GM18498 (cell line): ENCODE measurements around the gene IARS2.
A peak's percentile ranks its signal among the peaks of the same experiment; 100 is the strongest.

ENCODE experiments used
- ATAC-seq: cut with Tn5 transposase; IDR thresholded peaks from one replicate; pipeline ENCODE4 v1.9.1; 2021; ENCODE audit warnings: mild to moderate bottlenecking, moderate library complexity; ENCODE audit not compliant: unreplicated experiment

The IARS2 gene

DNA sequence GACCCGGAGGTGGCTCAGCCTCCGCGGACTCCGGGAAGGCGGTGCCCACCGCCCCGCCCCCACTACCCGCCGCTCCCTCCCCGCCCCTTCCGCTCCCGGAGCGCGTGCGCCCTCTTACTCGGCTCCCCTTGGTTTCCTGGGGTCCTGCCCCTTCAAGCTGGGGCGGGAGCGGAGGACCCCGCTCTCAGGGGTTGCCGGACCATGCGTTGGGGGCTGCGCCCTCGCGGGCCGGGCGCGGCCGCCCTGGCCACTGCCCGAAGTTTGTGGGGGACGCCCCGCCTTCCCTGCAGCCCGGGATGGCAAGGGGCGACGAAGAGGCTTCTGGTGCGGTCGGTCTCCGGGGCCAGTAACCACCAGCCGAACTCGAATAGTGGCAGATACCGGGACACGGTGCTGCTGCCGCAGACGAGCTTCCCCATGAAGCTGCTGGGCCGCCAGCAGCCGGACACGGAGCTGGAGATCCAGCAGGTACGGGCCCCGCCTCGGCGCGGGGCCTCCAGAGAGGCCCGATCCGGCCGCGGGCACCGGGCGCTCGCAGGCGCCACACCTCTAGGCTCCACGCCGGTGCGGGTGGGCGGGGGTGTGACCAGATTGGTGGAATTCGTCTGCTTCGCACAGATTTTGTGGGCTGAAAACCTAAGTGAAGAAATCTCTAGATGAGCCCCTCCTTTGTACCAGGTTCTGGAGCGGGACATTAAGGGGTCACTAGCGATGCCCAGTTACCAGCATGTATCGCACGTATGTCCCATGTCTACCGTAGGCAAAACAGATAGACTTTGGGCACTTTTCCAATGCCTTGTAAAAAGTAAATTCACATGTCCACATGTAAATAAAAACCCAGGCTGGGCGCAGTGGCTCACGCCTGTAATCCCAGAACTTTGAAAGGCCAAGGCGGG is at the start of gene IARS2:
Gene IARS2, plus strand, starts transcription at position 117 of the 896 bp plus-strand sequence. Its CDS starts 85 bp downstream, at position 202.
- ATAC-seq, result peak; percentile 76

DNA sequence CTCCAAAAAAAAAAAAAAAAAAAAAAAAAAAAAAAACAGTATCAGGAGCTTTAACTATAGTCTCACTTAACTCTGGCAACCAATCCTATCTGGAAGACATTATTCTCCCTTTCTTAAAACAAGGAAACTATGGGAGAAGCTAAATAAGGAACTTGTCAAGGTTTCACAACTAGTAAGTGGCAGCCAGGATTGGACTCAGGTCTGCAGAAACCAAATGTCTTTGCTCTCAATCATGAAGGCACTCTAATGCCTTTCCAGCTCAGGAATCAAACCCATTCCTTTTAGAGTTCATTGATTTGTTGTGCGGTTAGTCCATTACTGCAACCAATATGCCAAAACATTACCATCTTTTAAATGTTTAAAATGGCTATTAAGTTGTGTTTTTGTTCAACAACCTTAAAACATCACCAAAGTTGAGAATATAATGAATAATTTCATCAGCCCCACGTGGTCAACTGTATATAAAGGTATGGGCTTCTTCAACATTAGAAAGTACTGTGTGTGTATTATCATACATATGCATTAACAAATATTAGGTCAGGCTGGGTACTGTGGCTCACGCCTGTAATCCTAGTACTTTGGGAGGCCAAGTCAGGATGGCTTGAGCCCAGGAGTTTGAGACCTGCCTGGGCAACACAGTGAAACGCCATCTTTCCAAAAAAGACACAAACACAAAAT is 49.1 kb upstream of the IARS2 start:
- no peak for ATAC-seq

GRCh38 chr1:220045356-220046051 is 48.4 kb upstream of the IARS2 start:
- ATAC-seq, result peak; percentile 24

DNA sequence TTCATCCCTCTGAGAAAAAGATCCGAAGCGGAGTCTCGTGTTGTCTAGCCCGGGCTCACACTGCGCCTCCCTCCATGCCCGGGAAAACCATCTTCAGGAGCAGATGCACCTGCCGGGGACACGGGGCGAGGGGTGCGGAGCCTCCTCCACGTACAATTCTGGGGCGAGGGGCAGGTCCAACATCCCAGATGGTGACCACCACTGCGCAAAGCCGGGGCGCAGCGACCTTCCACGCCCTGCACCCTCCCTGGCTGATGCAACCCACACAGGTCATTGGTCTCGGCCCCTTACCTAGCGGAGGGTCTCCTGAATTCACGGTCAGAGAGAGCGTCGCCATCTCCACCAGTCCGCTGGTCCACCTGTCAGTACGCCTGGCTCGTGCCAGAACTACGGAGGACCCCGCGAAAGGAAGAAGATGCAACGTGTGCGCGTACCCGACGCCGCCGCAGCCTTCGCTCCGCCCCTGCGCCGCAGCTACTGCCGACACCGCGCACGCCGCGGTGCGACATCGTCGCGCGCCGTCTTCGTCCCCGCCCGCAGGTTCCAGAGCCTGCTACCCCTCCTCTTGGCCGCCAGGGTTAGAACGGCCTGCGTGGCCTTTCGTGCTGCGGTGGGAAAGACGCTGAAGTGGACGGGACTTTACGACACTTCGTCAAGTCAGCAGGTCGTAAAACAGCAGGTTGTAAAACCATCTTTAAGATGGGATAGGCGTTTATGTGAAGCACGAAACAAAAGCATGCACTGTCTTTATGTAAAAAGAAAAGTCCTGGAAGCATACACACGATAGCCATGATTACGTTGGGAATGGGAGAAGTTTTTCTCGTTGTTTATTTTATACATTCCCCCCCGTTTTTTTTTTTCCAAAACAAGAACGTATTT is 47.6 kb upstream of the IARS2 start, which contains the start of gene EPRS1:
Gene EPRS1, minus strand, starts transcription at position 454 of the 879 bp plus-strand sequence. Its CDS starts 117 bp downstream, at position 337.
- ATAC-seq, result peak; percentile 99

- no peak for ATAC-seq
Measured at GRCh38 chr1:220056374-220056773, 37.6 kb upstream of the IARS2 start.

GRCh38 chr1:220060876-220061275 is 33.1 kb upstream of the IARS2 start:
- ATAC-seq, result no peak

GRCh38 chr1:220062629-220063028 is 31.3 kb upstream of the IARS2 start:
- ATAC-seq, result no peak

- ATAC-seq, result no peak
Measured at GRCh38 chr1:220067269-220068204, 26.4 kb upstream of the IARS2 start.

DNA sequence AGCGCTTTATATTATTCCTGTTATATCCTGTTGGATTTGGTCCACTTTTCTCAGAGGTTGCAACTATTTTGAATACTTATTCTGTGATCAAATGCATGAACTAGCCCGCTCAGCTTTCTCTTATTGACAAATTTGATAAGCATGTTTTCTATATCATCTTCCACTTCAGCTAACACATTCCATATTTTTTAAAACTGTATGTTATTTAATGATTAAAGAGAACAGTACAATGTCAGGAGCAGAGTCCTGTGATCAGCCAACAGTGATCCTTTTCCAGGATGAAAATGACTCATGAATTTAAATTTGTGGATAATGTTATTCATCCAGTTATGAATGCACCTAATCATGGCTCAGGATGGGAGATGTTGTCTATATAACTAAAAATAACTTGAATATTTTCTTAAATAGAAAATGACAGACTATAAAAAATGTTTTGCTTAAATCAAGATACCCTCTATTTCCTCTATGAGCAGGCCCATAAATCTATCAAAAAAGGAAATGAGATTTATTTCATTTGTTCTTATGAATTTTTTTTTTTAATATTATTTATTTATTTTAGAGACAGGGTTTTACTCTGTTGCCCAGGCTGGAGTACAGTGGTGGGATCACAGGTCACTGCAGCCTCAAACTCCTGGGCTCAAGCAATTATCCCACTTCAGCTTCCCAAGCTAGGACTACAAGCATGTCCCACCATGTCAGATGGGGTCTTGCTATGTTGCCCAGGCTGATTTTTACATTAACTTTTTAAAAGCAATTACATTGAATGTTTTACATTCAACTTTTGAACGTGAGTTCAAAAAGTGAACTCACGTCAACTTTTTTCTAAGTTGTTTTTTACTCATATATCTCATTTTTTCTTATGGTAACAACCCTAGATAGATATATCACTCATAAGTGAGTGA is 16.8 kb upstream of the IARS2 start:
- ATAC-seq, result no peak

- ATAC-seq, result no peak
Measured at GRCh38 chr1:220077887-220078286, 16.0 kb upstream of the IARS2 start.

DNA sequence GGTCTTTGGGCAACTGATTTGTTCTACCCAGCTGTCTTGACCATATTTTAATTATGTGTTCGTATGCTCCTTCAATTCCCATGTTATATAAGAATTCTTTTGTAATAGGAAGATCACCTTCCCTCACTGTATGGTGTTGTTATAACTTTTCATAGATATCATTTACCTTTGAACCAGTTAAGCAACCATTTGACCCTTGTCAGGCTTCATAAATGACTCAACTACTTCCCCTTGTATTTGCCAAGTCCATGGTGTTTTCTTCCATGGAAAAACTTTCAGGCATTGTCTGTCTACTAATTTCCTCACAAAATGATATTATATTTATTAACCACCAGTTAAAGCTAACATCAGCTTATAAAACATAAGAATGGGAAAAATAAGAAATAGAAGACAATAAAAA is 9.5 kb upstream of the IARS2 start:
- ATAC-seq, result no peak

DNA sequence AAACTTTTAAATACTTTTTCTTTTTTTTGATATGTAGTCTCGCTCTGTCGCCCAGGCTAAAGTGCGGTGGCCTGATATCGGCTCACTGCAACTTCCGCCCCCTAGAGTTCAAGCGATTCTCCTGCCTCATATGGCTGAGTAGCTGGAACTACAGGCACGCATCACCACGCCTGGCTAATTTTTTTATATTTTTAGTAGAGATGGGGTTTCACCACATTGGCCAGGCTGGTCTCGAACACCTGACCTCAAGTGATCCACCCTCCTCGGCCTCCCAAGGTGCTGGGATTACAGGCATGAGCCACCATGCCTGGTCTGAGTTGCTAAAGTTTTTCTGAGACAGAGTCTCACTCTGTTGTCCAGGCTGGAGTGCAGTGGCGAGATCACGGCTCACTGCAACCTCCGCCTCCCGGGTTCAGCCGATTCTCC is 7.7 kb upstream of the IARS2 start:
- peak; percentile 48 for ATAC-seq

- peak; percentile 57 for ATAC-seq
Measured at GRCh38 chr1:220089650-220090556, 4.0 kb upstream of the IARS2 start, which contains the start of gene BPNT1. BPNT1 (minus strand) TSS chr1:220089788; CDS start chr1:220079846, 9,942 bp downstream.

- ATAC-seq, result no peak
Measured at GRCh38 chr1:220092694-220093093, 1.2 kb upstream of the IARS2 start.

GRCh38 chr1:220093361-220094015 is 444 bp upstream of the IARS2 start:
- peak; percentile 7 for ATAC-seq

DNA sequence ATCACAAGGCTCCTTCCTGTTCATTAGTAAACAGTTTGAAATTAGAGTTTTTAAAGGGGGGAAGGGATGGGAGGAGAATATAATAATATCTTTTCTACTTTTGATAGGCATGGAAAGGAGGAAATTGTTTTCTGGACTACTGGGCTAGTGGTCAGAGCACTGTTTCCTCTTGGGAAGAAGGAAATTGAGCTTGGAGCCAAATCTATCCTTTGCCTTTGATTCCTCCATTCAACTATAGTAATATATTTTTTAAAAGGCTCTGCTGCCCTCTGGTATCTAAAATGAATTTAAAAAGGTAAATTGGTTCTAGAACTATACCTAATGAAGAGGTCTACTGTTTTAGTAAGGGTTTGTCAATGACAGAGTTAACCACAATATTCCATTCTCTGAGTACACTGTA is 5.9 kb downstream of the IARS2 start:
- no peak for ATAC-seq
